ENCODE results near the gene TMEM95.
"Not testable (repeated sequence)": the region's sequence is repeated elsewhere in the genome, so short reads cannot be mapped to it uniquely, and the experiment has no call there.

TMEM95 gene

GRCh38 chr17:7347630-7348477 lies 7.1 kb upstream of the TMEM95 start:
- DNase-seq (ENCODE audit: low spot score in 2 of 2), result no peak
- Mint-ChIP-seq H3K27me3 (no peaks in the 10 kb centered on the region), H3K27ac (no peak overlapping the region), H3K36me3 (peaks cover 15% of the 10 kb centered on the region), H3K4me3 (no peak overlapping the region), H3K4me1 (peaks cover 24% of the 10 kb centered on the region), H3K9me3 (no peaks in the 10 kb centered on the region)
- ATAC-seq (ENCODE audit: low read depth), result no peak

- H3K27ac Mint-ChIP-seq, result peak overlapping the region; percentile 88
- H3K36me3 Mint-ChIP-seq, result peaks cover 12% of the 10 kb centered on the region
- no peak for ATAC-seq (ENCODE audit: low read depth)
- H3K4me1 Mint-ChIP-seq, result peaks cover 22% of the 10 kb centered on the region
- no peaks in the 10 kb centered on the region for H3K9me3 Mint-ChIP-seq
- H3K4me3 Mint-ChIP-seq, result no peak overlapping the region
- no peak for DNase-seq (ENCODE audit: low spot score in 2 of 2)
- no peaks in the 10 kb centered on the region for H3K27me3 Mint-ChIP-seq
Observed at GRCh38 chr17:7348478-7349242, 6.3 kb upstream of the TMEM95 start.

- ATAC-seq (ENCODE audit: low read depth), result peak; percentile 42
- Mint-ChIP-seq H3K4me3 (peak within 1 kb of the TSS; percentile 96), H3K4me1 (peaks cover 30% of the 10 kb centered on the region)
Observed at GRCh38 chr17:7351665-7352502, 3.1 kb upstream of the TMEM95 start, which contains the start of gene KCTD11. KCTD11 (plus strand) TSS chr17:7352162.

GRCh38 chr17:7352503-7352889 lies 2.5 kb upstream of the TMEM95 start:
- Mint-ChIP-seq H3K4me3 (peak overlapping the region; percentile 96), H3K36me3 (peaks cover 4% of the 10 kb centered on the region), H3K27ac (peak overlapping the region; percentile 90), H3K27me3 (no peaks in the 10 kb centered on the region), H3K4me1 (peaks cover 30% of the 10 kb centered on the region), H3K9me3 (no peaks in the 10 kb centered on the region)
- ATAC-seq (ENCODE audit: low read depth), result no peak
- DNase-seq (ENCODE audit: low spot score in 2 of 2), result no peak

More at GRCh38 chr17:7351665-7352502, 3.1 kb upstream of the TMEM95 start, which contains the start of gene KCTD11:
- no peaks in the 10 kb centered on the region for H3K9me3 Mint-ChIP-seq
- H3K36me3 Mint-ChIP-seq, result peaks cover 8% of the 10 kb centered on the region
- peak; percentile 50 to 68 for DNase-seq (ENCODE audit: low spot score in 2 of 2)
- peak within 1 kb of the TSS; percentile 90 for H3K27ac Mint-ChIP-seq
- H3K27me3 Mint-ChIP-seq, result no peaks in the 10 kb centered on the region

- peak overlapping the region; percentile 96 for H3K4me3 Mint-ChIP-seq
- peak overlapping the region; percentile 90 for H3K27ac Mint-ChIP-seq
- H3K36me3 Mint-ChIP-seq, result peaks cover 3% of the 10 kb centered on the region
- peaks cover 30% of the 10 kb centered on the region for H3K4me1 Mint-ChIP-seq
- no peaks in the 10 kb centered on the region for H3K9me3 Mint-ChIP-seq
- no peak for ATAC-seq (ENCODE audit: low read depth)
- no peaks in the 10 kb centered on the region for H3K27me3 Mint-ChIP-seq
- no peak for DNase-seq (ENCODE audit: low spot score in 2 of 2)
Observed at GRCh38 chr17:7352910-7353635, 1.9 kb upstream of the TMEM95 start.

GRCh38 chr17:7354262-7354843 lies 603 bp upstream of the TMEM95 start:
- DNase-seq (ENCODE audit: low spot score in 2 of 2) (no peak), ATAC-seq (ENCODE audit: low read depth) (no peak)
- no peaks in the 10 kb centered on the region for H3K27me3 Mint-ChIP-seq
- H3K9me3 Mint-ChIP-seq, result no peaks in the 10 kb centered on the region
- H3K27ac Mint-ChIP-seq, result peak overlapping the region; percentile 54
- no peaks in the 10 kb centered on the region for H3K36me3 Mint-ChIP-seq
- peaks cover 26% of the 10 kb centered on the region for H3K4me1 Mint-ChIP-seq
- H3K4me3 Mint-ChIP-seq, result no peak overlapping the region

GRCh38 chr17:7355573-7355972 lies 617 bp downstream of the TMEM95 start:
- Mint-ChIP-seq H3K27ac (no peak overlapping the region), H3K4me1 (peaks cover 20% of the 10 kb centered on the region), H3K4me3 (no peak overlapping the region), H3K27me3 (no peaks in the 10 kb centered on the region), H3K36me3 (no peaks in the 10 kb centered on the region), H3K9me3 (no peaks in the 10 kb centered on the region)
- no peak for ATAC-seq (ENCODE audit: low read depth)
- DNase-seq (ENCODE audit: low spot score in 2 of 2), result no peak

- peaks cover 20% of the 10 kb centered on the region for H3K4me1 Mint-ChIP-seq
- ATAC-seq (ENCODE audit: low read depth) (peak; percentile 71), DNase-seq (ENCODE audit: low spot score in 2 of 2) (peak; percentile 87 to 88)
- H3K27ac Mint-ChIP-seq, result no peak overlapping the region
- H3K4me3 Mint-ChIP-seq, result no peak overlapping the region
- no peaks in the 10 kb centered on the region for H3K27me3 Mint-ChIP-seq
- H3K9me3 Mint-ChIP-seq, result no peaks in the 10 kb centered on the region
- no peaks in the 10 kb centered on the region for H3K36me3 Mint-ChIP-seq
Observed at GRCh38 chr17:7356072-7356549, 1.2 kb downstream of the TMEM95 start.

- H3K4me3 Mint-ChIP-seq, result no peak overlapping the region
- no peak overlapping the region for H3K27ac Mint-ChIP-seq
- no peak for DNase-seq (ENCODE audit: low spot score in 2 of 2)
- no peaks in the 10 kb centered on the region for H3K36me3 Mint-ChIP-seq
- no peak for ATAC-seq (ENCODE audit: low read depth)
- peaks cover 17% of the 10 kb centered on the region for H3K4me1 Mint-ChIP-seq
- no peaks in the 10 kb centered on the region for H3K9me3 Mint-ChIP-seq
- H3K27me3 Mint-ChIP-seq, result peaks cover 1% of the 10 kb centered on the region
Observed at GRCh38 chr17:7356756-7357155, 1.8 kb downstream of the TMEM95 start.

GRCh38 chr17:7357381-7357780 lies 2.4 kb downstream of the TMEM95 start:
- peaks cover 5% of the 10 kb centered on the region for H3K27me3 Mint-ChIP-seq
- no peak overlapping the region for H3K27ac Mint-ChIP-seq
- no peak overlapping the region for H3K4me3 Mint-ChIP-seq
- no peaks in the 10 kb centered on the region for H3K9me3 Mint-ChIP-seq
- H3K36me3 Mint-ChIP-seq, result no peaks in the 10 kb centered on the region
- peaks cover 16% of the 10 kb centered on the region for H3K4me1 Mint-ChIP-seq
- DNase-seq (ENCODE audit: low spot score in 2 of 2) (no peak), ATAC-seq (ENCODE audit: low read depth) (no peak)

GRCh38 chr17:7361906-7362305 lies 7.0 kb downstream of the TMEM95 start:
- ATAC-seq (ENCODE audit: low read depth) (no peak), DNase-seq (ENCODE audit: low spot score in 2 of 2) (no peak)
- H3K4me3 Mint-ChIP-seq, result no peak overlapping the region
- peaks cover 6% of the 10 kb centered on the region for H3K27me3 Mint-ChIP-seq
- H3K27ac Mint-ChIP-seq, result no peak overlapping the region
- H3K9me3 Mint-ChIP-seq, result no peaks in the 10 kb centered on the region
- no peaks in the 10 kb centered on the region for H3K4me1 Mint-ChIP-seq
- H3K36me3 Mint-ChIP-seq, result no peaks in the 10 kb centered on the region

GRCh38 chr17:7363311-7363710 lies 8.4 kb downstream of the TMEM95 start:
- H3K27me3 Mint-ChIP-seq, result peaks cover 8% of the 10 kb centered on the region
- no peak overlapping the region for H3K4me3 Mint-ChIP-seq
- DNase-seq (ENCODE audit: low spot score in 2 of 2) (no peak), ATAC-seq (ENCODE audit: low read depth) (no peak)
- no peaks in the 10 kb centered on the region for H3K36me3 Mint-ChIP-seq
- H3K27ac Mint-ChIP-seq, result no peak overlapping the region
- no peaks in the 10 kb centered on the region for H3K9me3 Mint-ChIP-seq
- peaks cover 2% of the 10 kb centered on the region for H3K4me1 Mint-ChIP-seq

GRCh38 chr17:7365963-7366362 lies 11.0 kb downstream of the TMEM95 start:
- not testable (repeated sequence) for H3K9me3 Mint-ChIP-seq; H3K4me1 Mint-ChIP-seq; H3K4me3 Mint-ChIP-seq; H3K27ac Mint-ChIP-seq; H3K36me3 Mint-ChIP-seq; DNase-seq (ENCODE audit: low spot score in 2 of 2); ATAC-seq (ENCODE audit: low read depth)
- H3K27me3 Mint-ChIP-seq, result peaks cover 12% of the 10 kb centered on the region
